HCT116 (cell line): Measurements from ENCODE around the gene LIMK2. TPM values are rescaled to one million over a fixed set of nuclear protein-coding genes. Genes with fewer than 3 reads are reported as not detected.

ENCODE experiments used
- total RNA-seq: library from RNA; stranded (reverse); gene quantifications from one replicate; pipeline ENCODE4 v1.2.1, GENCODE V29; 2021; ENCODE audit not compliant: unreplicated experiment

The LIMK2 gene
- total RNA-seq, 1 experiment from 2014 or later = 21.9 TPM

Other genes starting within 250 kb of the LIMK2 start
- gene MORC2, start 243.5 kb upstream of the LIMK2 start, total RNA-seq = 25.4 TPM
- gene TUG1, start 243.0 kb upstream of the LIMK2 start, total RNA-seq = 45.0 TPM
- gene SMTN, start 131.0 kb upstream of the LIMK2 start, total RNA-seq = 148 TPM
- gene SELENOM, start 104.7 kb upstream of the LIMK2 start, total RNA-seq = 65.6 TPM
- 8.9 TPM for gene INPP5J, start 89.3 kb upstream of the LIMK2 start, total RNA-seq
- not detected for gene PLA2G3, start 71.8 kb upstream of the LIMK2 start, total RNA-seq
- 17.1 TPM for gene RNF185, start 52.1 kb upstream of the LIMK2 start, total RNA-seq
- 1.6 TPM for gene PIK3IP1, start 80.2 kb downstream of the LIMK2 start, total RNA-seq
- gene PATZ1, start 134.0 kb downstream of the LIMK2 start, total RNA-seq = 30.6 TPM
- gene DRG1, start 187.3 kb downstream of the LIMK2 start, total RNA-seq = 68.2 TPM